Measurements from ENCODE around the gene IST1.

DNA sequence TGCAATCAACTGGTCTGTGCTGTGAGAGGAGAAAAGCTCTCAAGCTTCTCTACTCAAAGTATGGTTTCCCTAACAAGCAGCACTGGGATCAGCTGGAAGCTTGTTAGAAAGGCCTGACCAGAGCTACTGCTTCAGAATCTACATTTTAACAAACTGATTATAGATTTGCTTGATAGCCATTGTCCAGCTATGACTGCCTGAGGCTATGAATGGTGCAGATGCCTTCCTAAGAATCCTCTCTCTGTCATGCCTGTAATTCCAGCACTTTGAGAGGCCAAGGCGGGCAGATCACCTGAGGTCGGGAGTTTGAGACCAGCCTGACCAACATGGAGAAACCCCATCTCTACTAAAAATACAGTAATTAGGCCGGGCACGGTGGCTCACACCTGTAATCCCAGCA is 76.2 kb downstream of the IST1 start:
- no peak for TF ChIP-seq CTCF (IDR thresholded peaks at IDR 0.05)
- no peak for TF ChIP-seq ZFX (IDR thresholded peaks at IDR 0.05; ENCODE audit: borderline replicate concordance)

Measured in 22Rv1 (cell line).